ENCODE measurements around the gene HS3ST4. TPM values are rescaled to one million over a fixed set of nuclear protein-coding genes. Genes with fewer than 3 reads are reported as not detected.

Gene HS3ST4
- total and polyA plus RNA-seq, 2 donors (not counting 1 experiment from before 2014, with no cell fraction given), result not detected

DNA sequence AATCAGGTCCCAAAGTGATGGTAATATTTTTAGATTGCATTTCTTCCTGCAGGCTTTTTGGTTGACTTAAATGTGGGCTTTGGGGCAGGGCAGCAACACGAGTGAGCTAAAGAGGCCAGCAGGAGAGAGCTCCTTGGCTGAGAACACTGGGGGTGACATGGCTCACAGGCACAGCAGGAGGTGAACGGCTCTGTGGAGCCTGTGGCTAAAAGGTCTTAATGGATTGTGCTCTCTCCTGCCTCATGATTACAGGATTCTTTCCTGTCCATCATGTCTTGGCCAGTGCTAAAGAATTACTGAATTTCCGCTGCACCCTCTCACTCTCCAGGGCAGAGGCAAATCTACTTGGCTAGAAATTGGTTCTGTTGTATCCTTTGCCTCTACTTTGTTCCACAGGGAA, 366.6 kb downstream of the HS3ST4 start:
- Histone ChIP-seq H3K4me1 (ENCODE audit: control insufficient read depth, extremely low read depth, insufficient read depth, low read length) (no peaks in the 10 kb centered on the region), H3K27me3 (ENCODE audit: control insufficient read depth, insufficient read depth, low read length) (no peaks in the 10 kb centered on the region), H3K9ac (ENCODE audit: insufficient read depth, low read length) (no peak overlapping the region), H3K4me2 (ENCODE audit: extremely low read depth, insufficient read depth, low read length) (no peak overlapping the region), H3K36me3 (ENCODE audit: control insufficient read depth, insufficient read depth, low read length) (no peaks in the 10 kb centered on the region), H3K27ac (ENCODE audit: insufficient read depth, low read length) (no peak overlapping the region), H3K4me3 (replicated peaks in 1 of 4; ENCODE audit: control extremely low read depth in 1 of 4, insufficient read depth in 1 of 4, low read depth in 3 of 4, low read length in 4 of 4) (no peak overlapping the region), H4K20me1 (ENCODE audit: control insufficient read depth, extremely low read depth, insufficient read depth, low read length) (no peaks in the 10 kb centered on the region), H3K79me2 (ENCODE audit: control insufficient read depth, insufficient read depth, low read length) (no peaks in the 10 kb centered on the region), H3K9me3 (ENCODE audit: control insufficient read depth, insufficient read depth, low read depth, low read length) (no peaks in the 10 kb centered on the region), H2AFZ (ENCODE audit: low read length) (no peak overlapping the region)
- TF ChIP-seq EZH2 (IDR thresholded peaks at IDR 0.05; ENCODE audit: low read length, missing control alignments), result no peak
- TF ChIP-seq, protein P1, sequence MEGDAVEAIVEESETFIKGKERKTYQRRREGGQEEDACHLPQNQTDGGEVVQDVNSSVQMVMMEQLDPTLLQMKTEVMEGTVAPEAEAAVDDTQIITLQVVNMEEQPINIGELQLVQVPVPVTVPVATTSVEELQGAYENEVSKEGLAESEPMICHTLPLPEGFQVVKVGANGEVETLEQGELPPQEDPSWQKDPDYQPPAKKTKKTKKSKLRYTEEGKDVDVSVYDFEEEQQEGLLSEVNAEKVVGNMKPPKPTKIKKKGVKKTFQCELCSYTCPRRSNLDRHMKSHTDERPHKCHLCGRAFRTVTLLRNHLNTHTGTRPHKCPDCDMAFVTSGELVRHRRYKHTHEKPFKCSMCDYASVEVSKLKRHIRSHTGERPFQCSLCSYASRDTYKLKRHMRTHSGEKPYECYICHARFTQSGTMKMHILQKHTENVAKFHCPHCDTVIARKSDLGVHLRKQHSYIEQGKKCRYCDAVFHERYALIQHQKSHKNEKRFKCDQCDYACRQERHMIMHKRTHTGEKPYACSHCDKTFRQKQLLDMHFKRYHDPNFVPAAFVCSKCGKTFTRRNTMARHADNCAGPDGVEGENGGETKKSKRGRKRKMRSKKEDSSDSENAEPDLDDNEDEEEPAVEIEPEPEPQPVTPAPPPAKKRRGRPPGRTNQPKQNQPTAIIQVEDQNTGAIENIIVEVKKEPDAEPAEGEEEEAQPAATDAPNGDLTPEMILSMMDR (conservative IDR thresholded peaks at IDR 0.05 in 1 of 2, IDR thresholded peaks at IDR 0.05 in 1 of 2; ENCODE audit: low read depth in 1 of 2, low read length in 2 of 2), result no peak
- DNase-seq (ENCODE audit: low read depth in 2 of 2), result no peak

DNA sequence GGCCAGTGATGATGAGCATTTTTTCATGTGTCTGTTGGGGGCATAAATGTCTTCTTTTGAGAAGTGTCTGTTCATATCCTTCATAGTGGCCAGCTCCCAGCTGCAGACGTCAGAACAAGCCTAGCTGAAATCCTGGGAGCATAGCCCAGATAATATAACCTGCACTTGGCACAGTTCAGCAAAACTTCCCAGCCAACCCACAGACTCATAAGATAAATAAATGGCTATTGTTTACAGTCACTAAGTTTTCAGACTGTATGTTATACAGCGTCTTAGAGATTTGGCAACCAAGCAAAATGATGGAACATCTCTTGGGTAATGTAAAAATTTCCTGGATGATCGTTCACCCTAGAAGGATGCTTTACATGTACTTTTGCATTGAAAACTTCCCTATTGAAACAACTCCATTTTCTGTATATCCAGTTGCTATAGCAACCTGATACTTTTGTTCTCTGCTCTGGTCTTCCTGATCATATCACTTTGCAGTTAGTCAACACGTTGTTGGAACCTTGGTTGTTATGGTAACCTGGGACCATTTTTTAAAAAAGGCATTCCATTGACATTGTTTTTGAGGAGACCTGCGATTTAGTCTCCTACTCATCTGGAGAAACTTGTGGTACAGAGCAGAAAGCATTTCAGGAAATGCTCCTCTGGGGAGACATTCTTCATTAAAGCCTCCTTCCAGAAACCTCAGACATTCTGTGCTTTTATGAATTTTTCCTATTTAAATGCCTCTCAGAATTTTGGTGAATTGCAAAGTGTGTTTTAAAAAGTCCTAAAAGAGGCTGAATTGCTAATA, 378.7 kb downstream of the HS3ST4 start:
- no peaks in the 10 kb centered on the region for H3K27me3 ChIP-seq (ENCODE audit: control insufficient read depth, insufficient read depth, low read length)
- no peaks in the 10 kb centered on the region for H3K9me3 ChIP-seq (ENCODE audit: control insufficient read depth, insufficient read depth, low read depth, low read length)
- no peaks in the 10 kb centered on the region for H3K79me2 ChIP-seq (ENCODE audit: control insufficient read depth, insufficient read depth, low read length)
- H3K36me3 ChIP-seq (ENCODE audit: control insufficient read depth, insufficient read depth, low read length), result no peaks in the 10 kb centered on the region
- H3K27ac ChIP-seq (ENCODE audit: insufficient read depth, low read length), result no peak overlapping the region
- H4K20me1 ChIP-seq (ENCODE audit: control insufficient read depth, extremely low read depth, insufficient read depth, low read length), result no peaks in the 10 kb centered on the region
- H3K4me2 ChIP-seq (ENCODE audit: extremely low read depth, insufficient read depth, low read length), result no peak overlapping the region
- DNase-seq (ENCODE audit: low read depth in 2 of 2), result no peak
- no peak overlapping the region for H3K9ac ChIP-seq (ENCODE audit: insufficient read depth, low read length)
- no peak overlapping the region for H2AFZ ChIP-seq (ENCODE audit: low read length)
- TF ChIP-seq, protein P1 (conservative IDR thresholded peaks at IDR 0.05 in 1 of 2, IDR thresholded peaks at IDR 0.05 in 1 of 2; ENCODE audit: low read depth in 1 of 2, low read length in 2 of 2), result no peak
- TF ChIP-seq EZH2 (IDR thresholded peaks at IDR 0.05; ENCODE audit: low read length, missing control alignments), result no peak
- H3K4me1 ChIP-seq (ENCODE audit: control insufficient read depth, extremely low read depth, insufficient read depth, low read length), result no peaks in the 10 kb centered on the region
- no peak overlapping the region for H3K4me3 ChIP-seq (replicated peaks in 1 of 4; ENCODE audit: control extremely low read depth in 1 of 4, insufficient read depth in 1 of 4, low read depth in 3 of 4, low read length in 4 of 4)

DNA sequence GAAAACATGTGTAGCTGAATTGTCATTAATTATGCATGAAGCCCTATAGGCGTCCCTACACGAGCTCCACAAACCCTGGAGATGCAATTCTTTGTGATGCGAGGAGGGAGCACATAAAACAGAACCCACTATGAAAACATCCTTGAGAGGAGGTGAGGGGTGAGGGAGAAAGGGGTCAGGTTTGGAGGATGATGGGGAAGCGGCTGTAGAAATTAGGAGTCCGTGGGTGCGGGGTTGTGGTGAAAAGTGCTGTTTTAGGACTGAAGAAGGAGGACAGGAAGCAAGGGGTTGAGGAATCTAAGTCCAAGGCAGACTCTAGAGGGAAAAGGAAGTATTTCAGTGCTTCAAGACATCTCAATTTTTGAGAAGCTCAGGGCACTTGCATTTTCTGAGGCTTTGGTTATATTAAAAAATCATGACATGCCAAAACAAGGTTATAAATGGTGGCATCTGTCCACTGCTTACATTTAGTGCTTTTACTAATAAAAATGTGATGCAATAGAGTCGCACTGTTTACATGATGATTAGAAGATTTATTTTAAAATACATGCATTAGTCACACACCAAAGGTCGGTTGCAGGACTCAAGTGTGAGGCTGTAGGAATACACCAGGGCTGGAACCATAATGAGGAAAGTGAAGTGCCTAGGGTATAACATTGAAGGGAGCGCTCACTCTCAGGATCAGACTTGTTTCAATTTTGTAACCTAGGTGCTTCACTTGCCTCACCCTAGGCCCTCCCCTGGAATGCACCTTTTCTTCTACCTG, 379.5 kb downstream of the HS3ST4 start:
- Histone ChIP-seq H4K20me1 (ENCODE audit: control insufficient read depth, extremely low read depth, insufficient read depth, low read length) (no peaks in the 10 kb centered on the region), H3K36me3 (ENCODE audit: control insufficient read depth, insufficient read depth, low read length) (no peaks in the 10 kb centered on the region), H3K9me3 (ENCODE audit: control insufficient read depth, insufficient read depth, low read depth, low read length) (no peaks in the 10 kb centered on the region), H3K79me2 (ENCODE audit: control insufficient read depth, insufficient read depth, low read length) (no peaks in the 10 kb centered on the region), H3K4me2 (ENCODE audit: extremely low read depth, insufficient read depth, low read length) (no peak overlapping the region), H3K27ac (ENCODE audit: insufficient read depth, low read length) (no peak overlapping the region), H3K9ac (ENCODE audit: insufficient read depth, low read length) (no peak overlapping the region), H3K27me3 (ENCODE audit: control insufficient read depth, insufficient read depth, low read length) (no peaks in the 10 kb centered on the region), H2AFZ (ENCODE audit: low read length) (no peak overlapping the region), H3K4me1 (ENCODE audit: control insufficient read depth, extremely low read depth, insufficient read depth, low read length) (no peaks in the 10 kb centered on the region), H3K4me3 (replicated peaks in 1 of 4; ENCODE audit: control extremely low read depth in 1 of 4, insufficient read depth in 1 of 4, low read depth in 3 of 4, low read length in 4 of 4) (no peak overlapping the region)
- no peak for DNase-seq (ENCODE audit: low read depth in 2 of 2)
- TF ChIP-seq, protein P1 (conservative IDR thresholded peaks at IDR 0.05 in 1 of 2, IDR thresholded peaks at IDR 0.05 in 1 of 2; ENCODE audit: low read depth in 1 of 2, low read length in 2 of 2), result no peak
- TF ChIP-seq EZH2 (IDR thresholded peaks at IDR 0.05; ENCODE audit: low read length, missing control alignments), result no peak
